DOHH2 (cell line): ENCODE data around the gene CPEB3.

Source experiments
- H3F3A ChIP-seq: fragments of 200-600 bp; sonication (generic), shearing (Covaris generic); 2 replicates; pipeline ENCODE4 v1.6.0; 2016; ENCODE audit warnings: antibody characterized with exemption, mild to moderate bottlenecking; ENCODE audit not compliant: control insufficient read depth, insufficient read depth
- H3K27ac ChIP-seq: fragments of 200-600 bp; sonication (generic); 2 replicates; pipeline ENCODE4 v1.5.1; 2014; ENCODE audit warnings: low read depth, mild to moderate bottlenecking, low read length, moderate library complexity
- H3K27me3 ChIP-seq: fragments of 200-600 bp; sonication (generic); 2 replicates; pipeline ENCODE4 v1.6.1; 2014; ENCODE audit warnings: mild to moderate bottlenecking, low read length, mixed read lengths; ENCODE audit not compliant: control insufficient read depth
- H3K36me3 ChIP-seq: fragments of 200-600 bp; sonication (generic); 2 replicates; pipeline ENCODE4 v1.6.1; 2014; ENCODE audit warnings: mild to moderate bottlenecking, low read length, moderate library complexity, mixed read lengths; ENCODE audit not compliant: control insufficient read depth
- H3K4me1 ChIP-seq: fragments of 200-600 bp; sonication (generic); 2 replicates; pipeline ENCODE4 v1.6.1; 2014; ENCODE audit warnings: mild to moderate bottlenecking, low read length, mixed read lengths; ENCODE audit not compliant: control insufficient read depth
- H3K4me2 ChIP-seq: fragments of 200-600 bp; sonication (generic); 2 replicates; pipeline ENCODE4 v1.6.0; 2014; ENCODE audit warnings: mild to moderate bottlenecking, low read length, moderate library complexity
- H3K4me3 ChIP-seq: fragments of 200-600 bp; sonication (generic); 2 replicates; pipeline ENCODE4 v1.5.1; 2014; ENCODE audit warnings: mild to moderate bottlenecking, low read length, mixed read lengths
- H3K79me2 ChIP-seq: fragments of 200-600 bp; sonication (generic); 2 replicates; pipeline ENCODE4 v1.6.1; 2014; ENCODE audit warnings: mild to moderate bottlenecking, low read length, mixed read lengths; ENCODE audit not compliant: control insufficient read depth
- H3K9me2 ChIP-seq: fragments of 200-600 bp; sonication (generic); replicated peaks from 2 replicates; pipeline ENCODE4 v1.6.1; 2014; ENCODE audit warnings: mild to moderate bottlenecking, low read length, mixed read lengths; ENCODE audit not compliant: control insufficient read depth
- H3K9me3 ChIP-seq: fragments of 200-600 bp; sonication (generic); 2 replicates; pipeline ENCODE4 v1.6.1; 2014; ENCODE audit warnings: antibody characterized with exemption, low read length, mixed read lengths; ENCODE audit not compliant: control insufficient read depth, insufficient read depth
- H4K20me1 ChIP-seq: fragments of 200-600 bp; sonication (generic); 2 replicates; pipeline ENCODE4 v1.6.0; 2014; ENCODE audit warnings: low read depth, mild to moderate bottlenecking, antibody characterized with exemption, low read length, moderate library complexity; ENCODE audit not compliant: control insufficient read depth, insufficient read depth
- CTCF ChIP-seq: fragments of 200-600 bp; sonication (generic); IDR thresholded peaks from one replicate; pipeline ENCODE4 v1.5.1; 2014; ENCODE audit warnings: antibody characterized with exemption, mild to moderate bottlenecking, low read depth, low read length; ENCODE audit not compliant: poor library complexity, severe bottlenecking
- EZH2phosphoT487 ChIP-seq: fragments of 200-600 bp; sonication (generic); IDR thresholded peaks from 2 replicates; pipeline ENCODE4 v1.6.1; 2017; ENCODE audit warnings: borderline replicate concordance, mild to moderate bottlenecking, antibody characterized with exemption, low read length, moderate library complexity, mixed read lengths

The CPEB3 gene

GRCh38 chr10:92313750-92314149 is 22.9 kb upstream of the CPEB3 start:
- Histone ChIP-seq H3K4me1 (no peaks in the 10 kb centered on the region), H3K9me3 (no peaks in the 10 kb centered on the region), H4K20me1 (no peaks in the 10 kb centered on the region), H3K27me3 (no peaks in the 10 kb centered on the region), H3K36me3 (peaks cover 11% of the 10 kb centered on the region), H3F3A (0 out of 2 replicates have a peak, but pooled peaks cover 4% of the 10 kb centered on the region), H3K9me2 (no peaks in the 10 kb centered on the region), H3K4me2 (no peak overlapping the region), H3K27ac (no peak overlapping the region), H3K79me2 (peaks cover 8% of the 10 kb centered on the region), H3K4me3 (no peak overlapping the region)
- TF ChIP-seq CTCF, result no peak
- TF ChIP-seq EZH2phosphoT487, result no peak

- H3K4me3 ChIP-seq, result no peak overlapping the region
- peaks cover 9% of the 10 kb centered on the region for H4K20me1 ChIP-seq
- H3K9me3 ChIP-seq, result no peaks in the 10 kb centered on the region
- H3K4me1 ChIP-seq, result no peaks in the 10 kb centered on the region
- H3K27ac ChIP-seq, result no peak overlapping the region
- TF ChIP-seq EZH2phosphoT487 (no peak), CTCF (no peak)
- H3F3A ChIP-seq, result no peaks in the 10 kb centered on the region
- H3K27me3 ChIP-seq, result no peaks in the 10 kb centered on the region
- H3K79me2 ChIP-seq, result peaks cover 45% of the 10 kb centered on the region
- H3K36me3 ChIP-seq, result peaks cover 11% of the 10 kb centered on the region
- H3K4me2 ChIP-seq, result no peak overlapping the region
- H3K9me2 ChIP-seq, result no peaks in the 10 kb centered on the region
Observed at GRCh38 chr10:92309272-92309671, 18.4 kb upstream of the CPEB3 start.

- TF ChIP-seq EZH2phosphoT487, result no peak
- peaks cover 76% of the 10 kb centered on the region for H3K79me2 ChIP-seq
- H3K27me3 ChIP-seq, result no peaks in the 10 kb centered on the region
- no peaks in the 10 kb centered on the region for H3K4me1 ChIP-seq
- no peaks in the 10 kb centered on the region for H3F3A ChIP-seq
- H3K9me2 ChIP-seq, result no peaks in the 10 kb centered on the region
- H3K36me3 ChIP-seq, result 0 out of 2 replicates have a peak, but pooled peaks cover 3% of the 10 kb centered on the region
- H3K4me3 ChIP-seq, result no peak overlapping the region
- no peak overlapping the region for H3K27ac ChIP-seq
- H3K4me2 ChIP-seq, result no peak overlapping the region
- H3K9me3 ChIP-seq, result no peaks in the 10 kb centered on the region
- H4K20me1 ChIP-seq, result peaks cover 19% of the 10 kb centered on the region
Observed at GRCh38 chr10:92305133-92306072, 14.5 kb upstream of the CPEB3 start.

GRCh38 chr10:92304061-92304460 is 13.2 kb upstream of the CPEB3 start:
- H3K4me1 ChIP-seq, result no peaks in the 10 kb centered on the region
- H3K4me3 ChIP-seq, result no peak overlapping the region

More at GRCh38 chr10:92304061-92304460, 13.2 kb upstream of the CPEB3 start:
- Histone ChIP-seq H4K20me1 (peaks cover 19% of the 10 kb centered on the region), H3K9me2 (no peaks in the 10 kb centered on the region), H3K79me2 (peaks cover 81% of the 10 kb centered on the region), H3K36me3 (0 out of 2 replicates have a peak, but pooled peaks cover 3% of the 10 kb centered on the region), H3K27me3 (no peaks in the 10 kb centered on the region), H3F3A (no peaks in the 10 kb centered on the region), H3K9me3 (no peaks in the 10 kb centered on the region), H3K4me2 (no peak overlapping the region), H3K27ac (no peak overlapping the region)
- TF ChIP-seq CTCF, result no peak
- TF ChIP-seq EZH2phosphoT487, result no peak
